GM08714 (cell line): ENCODE data around the gene BRPF3.
"Not testable (repeated sequence)": the region's sequence is repeated elsewhere in the genome, so short reads cannot be mapped to it uniquely, and the experiment has no call there.

Experiments
- H3K4me3 ChIP-seq: fragments of 200-500 bp; sonication (Bioruptor generic); 2 replicates; pipeline ENCODE4 v1.5.1; 2014; ENCODE audit warnings: mild to moderate bottlenecking, low read length, inconsistent platforms
- ZNF274 ChIP-seq: IDR thresholded peaks from 2 replicates; pipeline ENCODE4 v1.6.1; 2012; ENCODE audit warnings: mild to moderate bottlenecking, low read depth, low read length

Gene BRPF3

DNA sequence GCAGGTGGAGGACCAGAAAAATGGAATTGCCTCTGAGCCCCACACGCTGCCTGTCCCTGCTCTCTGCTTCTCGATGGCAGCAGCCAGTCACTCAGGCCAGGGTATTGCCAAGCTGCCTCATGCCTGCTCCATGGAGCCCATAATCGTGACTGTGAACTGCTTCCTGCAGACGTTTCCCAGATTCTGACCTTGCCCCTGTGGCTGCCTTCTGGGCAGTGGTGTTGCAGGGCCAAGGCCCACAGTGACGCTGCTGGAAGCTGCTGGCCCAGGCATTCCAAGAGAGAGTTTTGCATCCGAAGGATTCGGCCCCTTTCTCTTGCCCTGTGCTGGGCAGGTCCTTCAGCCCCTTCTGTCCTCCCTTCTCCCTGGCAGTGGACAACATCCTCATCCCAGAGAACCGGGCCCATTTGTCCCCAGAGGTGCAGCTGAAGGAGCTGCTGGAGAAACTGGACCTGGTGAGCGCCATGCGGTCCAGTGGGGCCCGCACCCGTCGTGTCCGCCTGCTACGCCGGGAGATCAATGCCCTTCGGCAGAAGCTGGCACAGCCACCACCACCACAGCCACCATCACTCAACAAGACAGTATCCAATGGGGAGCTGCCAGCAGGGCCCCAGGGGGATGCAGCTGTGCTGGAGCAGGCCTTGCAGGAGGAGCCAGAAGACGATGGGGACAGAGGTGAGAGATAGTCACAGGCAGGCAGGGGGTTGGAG is 14.5 kb downstream of the BRPF3 start:
- H3K4me3 ChIP-seq = no peak overlapping the region

DNA sequence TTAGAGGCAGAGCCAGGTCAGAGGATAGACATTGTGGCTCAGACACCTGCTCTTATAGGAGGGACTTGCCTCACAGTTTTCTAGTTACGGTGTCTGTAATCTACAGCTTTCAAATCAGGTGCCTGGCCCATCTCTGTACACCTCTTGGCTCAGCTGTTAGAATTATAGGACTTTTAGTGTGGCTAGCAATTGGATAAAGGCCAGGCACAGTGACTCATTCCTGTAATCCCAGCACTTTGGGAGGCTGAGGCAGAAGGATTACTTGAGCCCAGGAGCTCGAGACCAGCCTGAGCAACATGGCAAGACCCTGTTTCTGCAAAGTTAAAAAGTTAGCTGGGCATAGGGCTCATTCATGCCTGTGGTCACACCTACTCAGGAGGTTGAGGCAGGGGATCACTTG is 20.0 kb downstream of the BRPF3 start:
- no peak overlapping the region for H3K4me3 ChIP-seq
- no peak for TF ChIP-seq ZNF274

More for the DNA sequence above, 14.5 kb downstream of the BRPF3 start:
- TF ChIP-seq ZNF274 = no peak

GRCh38 chr6:36217188-36217587 is 20.6 kb downstream of the BRPF3 start:
- TF ChIP-seq ZNF274 = no peak
- H3K4me3 ChIP-seq = no peak overlapping the region

GRCh38 chr6:36217946-36218345 is 21.4 kb downstream of the BRPF3 start:
- no peak for TF ChIP-seq ZNF274
- no peak overlapping the region for H3K4me3 ChIP-seq

DNA sequence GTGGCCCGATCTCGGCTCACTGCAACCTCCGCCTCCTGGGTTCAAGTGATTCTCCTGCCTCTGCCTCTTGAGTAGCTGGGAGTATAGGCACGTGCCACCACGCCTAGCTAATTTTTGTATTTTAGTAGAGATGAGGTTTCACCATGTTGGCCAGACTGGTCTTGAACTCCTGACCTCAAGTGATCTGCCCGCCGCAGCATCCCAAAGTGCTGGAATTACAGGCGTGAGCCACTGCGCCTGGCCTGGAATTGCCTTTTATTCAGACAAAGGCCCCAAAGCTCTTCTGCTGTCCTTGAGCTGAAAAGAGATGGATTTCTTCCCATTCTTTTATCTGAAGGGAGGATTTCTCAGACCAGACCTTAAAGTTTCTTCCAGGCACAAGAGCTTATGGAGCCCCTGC is 22.0 kb downstream of the BRPF3 start:
- not testable (repeated sequence) for H3K4me3 ChIP-seq

DNA sequence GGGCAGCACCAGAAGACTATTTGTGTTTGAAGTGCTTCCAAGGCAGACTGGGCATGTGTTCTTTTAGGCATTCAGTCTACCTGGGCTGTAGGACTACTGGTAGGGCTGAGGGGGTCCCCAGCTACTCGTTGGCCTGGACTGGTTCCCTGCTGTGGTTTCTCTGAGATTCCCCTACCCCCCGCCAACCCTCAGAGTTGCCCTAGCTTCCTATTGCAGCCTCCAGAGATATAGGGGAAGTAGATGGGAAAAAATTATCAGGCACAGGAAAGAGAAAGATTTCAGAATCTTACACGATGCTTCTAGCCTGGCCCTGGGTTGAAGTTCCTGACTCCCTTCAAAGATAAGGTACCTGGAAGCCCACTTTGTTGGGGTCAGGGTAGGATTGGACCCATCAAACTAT is 22.5 kb downstream of the BRPF3 start:
- TF ChIP-seq ZNF274 = no peak
- H3K4me3 ChIP-seq = no peak overlapping the region

- TF ChIP-seq ZNF274 = no peak
- H3K4me3 ChIP-seq = no peak overlapping the region
These were observed 23.7 kb downstream of the BRPF3 start for GRCh38 chr6:36220226-36220625.

- TF ChIP-seq ZNF274 = no peak
- no peak overlapping the region for H3K4me3 ChIP-seq
These were observed 25.1 kb downstream of the BRPF3 start for GRCh38 chr6:36221674-36222073.

GRCh38 chr6:36222924-36223323 is 26.4 kb downstream of the BRPF3 start:
- no peak for TF ChIP-seq ZNF274
- H3K4me3 ChIP-seq = no peak overlapping the region

GRCh38 chr6:36223706-36224105 is 27.2 kb downstream of the BRPF3 start:
- no peak overlapping the region for H3K4me3 ChIP-seq
- no peak for TF ChIP-seq ZNF274

DNA sequence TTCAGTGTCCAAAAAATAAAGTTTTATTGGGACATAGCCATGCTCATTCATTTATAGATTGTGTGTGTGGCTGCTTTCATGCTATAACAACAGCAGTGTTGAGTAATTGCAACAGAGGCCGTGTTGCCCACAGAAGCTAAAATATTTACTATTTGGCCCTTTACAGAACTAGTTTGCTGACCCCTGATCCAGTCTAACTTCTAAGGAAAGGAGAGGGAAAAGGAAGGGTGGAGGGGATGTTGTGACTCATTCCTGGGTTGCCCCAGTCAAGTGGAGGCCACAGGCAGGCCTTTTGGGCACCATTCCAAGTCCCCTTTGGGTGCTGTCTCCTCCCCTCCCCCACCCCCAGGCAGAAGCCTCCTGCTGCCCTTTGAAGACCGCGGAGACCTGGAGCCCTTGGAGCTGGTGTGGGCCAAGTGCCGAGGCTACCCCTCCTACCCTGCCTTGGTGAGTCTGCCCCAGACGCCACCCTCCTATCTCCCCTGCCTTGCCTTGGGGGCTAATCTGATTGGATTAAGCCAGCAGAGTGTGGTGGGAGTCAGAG is 28.4 kb downstream of the BRPF3 start:
- no peak overlapping the region for H3K4me3 ChIP-seq
- no peak for TF ChIP-seq ZNF274

GRCh38 chr6:36226438-36227047 is 30.0 kb downstream of the BRPF3 start:
- no peak for TF ChIP-seq ZNF274
- H3K4me3 ChIP-seq = no peak overlapping the region

DNA sequence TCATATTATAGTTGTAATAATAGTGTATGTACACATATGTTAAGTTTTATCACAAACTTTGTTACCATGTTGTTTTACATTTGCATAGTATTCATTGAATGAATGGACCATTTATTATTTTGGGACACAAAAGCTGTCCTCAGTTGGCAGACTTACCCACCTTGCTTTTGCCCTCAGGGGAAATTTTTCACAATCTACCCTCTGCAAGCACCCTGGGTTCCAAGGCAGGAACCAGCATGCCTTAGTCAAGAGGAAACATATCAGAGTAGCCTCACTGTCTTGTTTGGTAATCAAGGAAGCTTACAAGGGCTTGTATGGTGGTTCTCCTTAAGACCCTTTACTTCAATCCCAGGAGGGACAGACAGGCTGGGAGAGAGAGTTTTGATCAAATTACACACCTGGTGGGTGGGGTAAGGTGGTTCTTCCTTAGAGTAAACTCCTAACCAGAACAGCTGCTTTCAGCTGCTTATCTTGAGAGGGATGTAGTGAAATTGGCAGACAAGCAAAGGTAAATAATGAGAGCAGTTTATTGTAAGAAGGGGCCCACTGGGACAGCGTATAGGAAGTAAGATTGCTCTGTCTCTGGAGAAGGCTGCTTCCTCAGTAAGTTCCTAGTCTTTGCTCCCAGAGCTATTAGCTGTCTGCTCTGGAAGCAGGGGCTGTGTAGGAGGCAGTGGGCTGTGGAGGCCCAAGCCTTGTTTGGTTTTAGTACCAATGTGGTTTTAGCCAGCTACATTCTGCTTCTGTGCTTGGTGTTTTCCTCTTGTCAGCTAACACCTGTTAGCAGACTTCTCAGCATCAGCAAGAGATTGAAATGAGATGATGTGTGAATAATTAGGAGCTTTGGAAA is 31.1 kb downstream of the BRPF3 start:
- H3K4me3 ChIP-seq = no peak overlapping the region

GRCh38 chr6:36229223-36229622 is 32.7 kb downstream of the BRPF3 start:
- H3K4me3 ChIP-seq = no peak overlapping the region
- TF ChIP-seq ZNF274 = no peak

More for the DNA sequence above, 31.1 kb downstream of the BRPF3 start:
- TF ChIP-seq ZNF274 = no peak

DNA sequence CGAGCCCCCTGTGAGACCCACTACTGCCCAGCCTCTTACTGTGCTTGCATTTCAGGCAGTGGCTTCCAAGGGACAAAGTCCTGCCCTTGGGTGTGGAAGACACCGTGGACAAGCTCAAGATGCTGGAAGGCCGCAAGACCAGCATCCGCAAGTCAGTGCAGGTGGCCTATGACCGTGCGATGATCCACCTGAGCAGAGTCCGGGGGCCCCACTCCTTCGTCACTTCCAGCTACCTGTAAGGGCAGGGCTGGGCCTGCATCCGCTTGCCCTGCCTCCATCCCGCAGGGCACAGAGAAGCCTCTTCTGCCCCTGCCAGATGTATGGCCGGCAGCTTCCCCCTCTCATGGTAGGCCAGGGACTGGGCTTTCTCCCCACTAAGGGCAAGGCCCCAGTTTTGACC is 33.8 kb downstream of the BRPF3 start:
- TF ChIP-seq ZNF274 = no peak
- no peak overlapping the region for H3K4me3 ChIP-seq
